Endothelial cell of umbilical vein (primary cell): ENCODE data around the gene MAPK9. TPM values are rescaled to one million over a fixed set of nuclear protein-coding genes. Genes with fewer than 3 reads are reported as not detected.

ENCODE experiments used
- BruUV-seq: library from RNA; stranded (reverse); fragments of 400-500 nt; replicated peaks from 2 replicates; lab custom pipeline; 2021; lab: Mats Ljungman, UMichigan
- CTCF ChIA-PET: fragments of 300-600, 350-600 bp; sonication (Branson Sonifier 250); formaldehyde crosslinking; loops from one replicate; lab custom pipeline; 2021; ENCODE audit warnings: antibody characterized with exemption, inconsistent platforms; lab: Charles Lee
- POLR2A ChIA-PET: fragments of 300-600, 350-600 bp; sonication (Branson Sonifier 250); formaldehyde crosslinking; loops from one replicate; lab custom pipeline; 2021; ENCODE audit warnings: antibody characterized with exemption, inconsistent platforms; lab: Charles Lee
- DNase-seq: peaks from one replicate; pipeline ENCODE4 v3.0.0-alpha.2; 2011; ENCODE audit warnings: low read depth, low spot score
- FAIRE-seq: peaks from 2 replicates; lab custom pipeline; 2011; peaks lifted over from hg19 to GRCh38; lab: Jason Lieb, UNC
- H2AFZ ChIP-seq: 2 replicates; pipeline ENCODE4 v1.6.0; 2012; ENCODE audit warnings: low read depth, low read length, control low read depth, inconsistent platforms
- H3K27ac ChIP-seq: 2 replicates; pipeline ENCODE4 v1.5.1; 2011; ENCODE audit warnings: low read depth, mild to moderate bottlenecking, control low read depth, low read length, moderate library complexity; ENCODE audit not compliant: insufficient read depth
- H3K27me3 ChIP-seq, 2 experiments: 2 replicates each; pipeline versions ENCODE4 v1.6.0 to v1.6.1; 2011; ENCODE audit warnings: low read length in 2 of 2, mixed read lengths in 1 of 2; ENCODE audit not compliant: control insufficient read depth in 2 of 2, insufficient read depth in 2 of 2
- H3K36me3 ChIP-seq, 2 experiments: 2 replicates in 1 of 2; 3 replicates in 1 of 2; pipeline ENCODE4 v1.5.1; 2011; ENCODE audit warnings: low read length in 2 of 2, mild to moderate bottlenecking in 1 of 2, moderate library complexity in 1 of 2; ENCODE audit not compliant: control insufficient read depth in 2 of 2, insufficient read depth in 2 of 2; ENCODE audit errors: extremely low read depth in 1 of 2
- H3K4me1 ChIP-seq: 3 replicates; pipeline ENCODE4 v1.5.1; 2011; ENCODE audit warnings: mild to moderate bottlenecking, low read length; ENCODE audit not compliant: control insufficient read depth, insufficient read depth; ENCODE audit errors: extremely low read depth
- H3K4me2 ChIP-seq: 2 replicates; pipeline ENCODE4 v1.6.1; 2011; ENCODE audit warnings: low read length, control low read depth, mixed read lengths; ENCODE audit not compliant: insufficient read depth
- H3K4me3 ChIP-seq, 3 experiments: fragments of 200-600 bp in 1 of 3; sonication (generic), shearing (Covaris generic) in 1 of 3; replicated peaks in 1 of 3; 2 replicates each; pipeline ENCODE4 v1.5.1; 2011 to 2016; ENCODE audit warnings: control low read depth in 3 of 3, low read length in 3 of 3, mild to moderate bottlenecking in 2 of 3, inconsistent platforms in 1 of 3, low read depth in 1 of 3, moderate library complexity in 1 of 3; ENCODE audit not compliant: insufficient read depth in 1 of 3
- H3K79me2 ChIP-seq: 2 replicates; pipeline ENCODE4 v1.6.0; 2012; ENCODE audit warnings: low read length, inconsistent platforms; ENCODE audit not compliant: control insufficient read depth, insufficient read depth
- H3K9ac ChIP-seq: replicated peaks from 2 replicates; pipeline ENCODE3; 2011; ENCODE audit warnings: low read length, control low read depth; ENCODE audit not compliant: insufficient read depth; ENCODE audit errors: extremely low read depth
- H3K9me1 ChIP-seq: replicated peaks from 3 replicates; pipeline ENCODE4 v1.6.0; 2011; ENCODE audit warnings: mild to moderate bottlenecking, low read length; ENCODE audit not compliant: control insufficient read depth, insufficient read depth; ENCODE audit errors: extremely low read depth
- H3K9me3 ChIP-seq: replicated peaks from 2 replicates; pipeline ENCODE4 v1.5.1; 2012; ENCODE audit warnings: low read length, inconsistent platforms; ENCODE audit not compliant: control insufficient read depth, insufficient read depth
- H4K20me1 ChIP-seq: replicated peaks from 2 replicates; pipeline ENCODE3; 2011; ENCODE audit warnings: mild to moderate bottlenecking, low read length; ENCODE audit not compliant: control insufficient read depth, insufficient read depth; ENCODE audit errors: extremely low read depth
- CTCF ChIP-seq, 2 donors: IDR thresholded peaks; 1 replicate in 1 of 2; 2 replicates in 1 of 2; pipeline ENCODE4 v1.5.1; 2011; ENCODE audit warnings: low read length in 2 of 2, mild to moderate bottlenecking in 2 of 2, moderate library complexity in 2 of 2, control low read depth in 1 of 2, inconsistent platforms in 1 of 2, low read depth in 1 of 2; ENCODE audit not compliant: insufficient read depth in 1 of 2; ENCODE audit errors: extremely low read depth in 1 of 2
- EZH2 ChIP-seq: IDR thresholded peaks from 2 replicates; pipeline ENCODE4 v1.6.1; 2012; ENCODE audit warnings: borderline replicate concordance, low read depth, mild to moderate bottlenecking, moderate library complexity, low read length, inconsistent platforms; ENCODE audit not compliant: severe bottlenecking
- FOS ChIP-seq: IDR thresholded peaks from 2 replicates; pipeline ENCODE4 v1.6.1; 2011; ENCODE audit warnings: mild to moderate bottlenecking, low read length, moderate library complexity, borderline replicate concordance; ENCODE audit not compliant: insufficient read depth
- GATA2 ChIP-seq: IDR thresholded peaks from 2 replicates; pipeline ENCODE4 v1.7.0; 2011; ENCODE audit warnings: low read depth, mild to moderate bottlenecking, moderate library complexity, mixed read lengths, low read length; ENCODE audit not compliant: insufficient read length, insufficient read depth
- JUN ChIP-seq: IDR thresholded peaks from 2 replicates; pipeline ENCODE4 v1.6.1; 2011; ENCODE audit warnings: borderline replicate concordance, low read depth; ENCODE audit not compliant: insufficient read length, insufficient read depth
- MAX ChIP-seq: IDR thresholded peaks from 2 replicates; pipeline ENCODE4 v1.6.1; 2011; ENCODE audit not compliant: insufficient read depth, insufficient read length
- MYC ChIP-seq: IDR thresholded peaks from one replicate; pipeline ENCODE4 v1.6.1; 2011; ENCODE audit warnings: mild to moderate bottlenecking, low read depth, low read length
- POLR2A ChIP-seq: IDR thresholded peaks from 2 replicates; pipeline ENCODE4 v1.6.1; 2012; ENCODE audit warnings: low read depth, mild to moderate bottlenecking, control low read depth, low read length
- POLR2AphosphoS5 ChIP-seq: IDR thresholded peaks from 2 replicates; pipeline ENCODE4 v1.6.1; 2012; ENCODE audit warnings: low read depth, mild to moderate bottlenecking, control low read depth, low read length, moderate library complexity; ENCODE audit not compliant: insufficient read depth
- dilution Hi-C: fragments of 300-500 bp; cut with MboI; formaldehyde crosslinking; loops from one replicate; pipeline ENCODE4 v1.15.0; 2019; ENCODE audit warnings: low sequenced_read_pairs; ENCODE audit not compliant: extremely low pct_ligation_motif_present
- intact Hi-C: fragments of 100-400 bp; cut with micrococcal nuclease; formaldehyde crosslinking; loops from one replicate; pipeline ENCODE4 v1.10.0; 2022
- polyA plus RNA-seq, 4 experiments: library from polyadenylated mRNA; depleted of rRNA in 3 of 4; stranded (reverse) in 3 of 4; unstranded in 1 of 4; fragments of >200 nt; gene quantifications; 2 replicates each; pipeline versions ENCODE4 v1.2.1 to v1.2.3, GENCODE V29; 2011 to 2012; ENCODE audit warnings: missing spikeins in 1 of 4
- total RNA-seq: library from RNA; stranded (reverse); gene quantifications from 2 replicates; pipeline ENCODE4 v1.2.3, GENCODE V29; 2021

The MAPK9 gene
- total and polyA plus RNA-seq, 2 donors (not counting 3 experiments of a cell fraction or from before 2014, with no cell fraction given): 24.6 to 34.8 TPM

GRCh38 chr5:180274695-180275094 lies 17.2 kb downstream of the MAPK9 start:
- H3K4me1 ChIP-seq: no peaks in the 10 kb centered on the region
- H3K9me3 ChIP-seq: no peaks in the 10 kb centered on the region
- H3K9me1 ChIP-seq: no peaks in the 10 kb centered on the region
- CTCF ChIA-PET: interaction anchor here (0.9 kb wide), 1 partner anchor 65 kb away, joined by 3 read pairs; the partner anchor contains the start of gene RASGEF1C
- TF ChIP-seq MAX: no peak
- no peak for TF ChIP-seq CTCF (IDR thresholded peaks at IDR 0.05; ENCODE audit: extremely low read depth in 1 of 2, insufficient read depth in 1 of 2, low read depth in 1 of 2, low read length in 2 of 2)
- no peak for TF ChIP-seq POLR2AphosphoS5
- TF ChIP-seq FOS: no peak
- TF ChIP-seq GATA2: no peak
- no peak for TF ChIP-seq POLR2A
- TF ChIP-seq MYC: no peak
- no peak for TF ChIP-seq EZH2
- TF ChIP-seq JUN: no peak
- H3K4me3 ChIP-seq: no peak overlapping the region
- H3K36me3 ChIP-seq: no peaks in the 10 kb centered on the region
- H3K79me2 ChIP-seq: no peaks in the 10 kb centered on the region
- dilution Hi-C loops (no loop called here), intact Hi-C loops (no loop called here)
- no peaks in the 10 kb centered on the region for H4K20me1 ChIP-seq
- H3K9ac ChIP-seq: no peak overlapping the region
- no TSS peak for BruUV-seq
- H3K27me3 ChIP-seq: no peaks in the 10 kb centered on the region
- DNase-seq (no peak), FAIRE-seq (no peak)
- H3K4me2 ChIP-seq: no peak overlapping the region
- POLR2A ChIA-PET: no interaction called here
- H2AFZ ChIP-seq: no peak overlapping the region
- H3K27ac ChIP-seq: no peak overlapping the region
